H9 (cell line): ENCODE data around the gene MAPK4. TPM values are rescaled to one million over a fixed set of nuclear protein-coding genes. Genes with fewer than 3 reads are reported as not detected.

Experiments used
- DNase-seq: peaks from one replicate; pipeline ENCODE4 v3.0.0-alpha.2; 2017
- H2AFZ ChIP-seq: one replicate; pipeline ENCODE4 v1.6.1; 2013; ENCODE audit warnings: mild to moderate bottlenecking, low read length, control low read depth, moderate library complexity
- H2AK5ac ChIP-seq: 2 replicates; pipeline ENCODE4 v1.6.1; 2013; ENCODE audit warnings: low read length, control low read depth, mixed read lengths; ENCODE audit not compliant: insufficient read length
- H2BK120ac ChIP-seq: one replicate; pipeline ENCODE4 v1.6.1; 2013; ENCODE audit warnings: low read depth, mild to moderate bottlenecking, low read length, control low read depth, inconsistent platforms; ENCODE audit not compliant: poor library complexity, severe bottlenecking
- H2BK12ac ChIP-seq: 2 replicates; pipeline ENCODE4 v1.6.1; 2013; ENCODE audit warnings: low read length, control low read depth, mixed read lengths, low read depth; ENCODE audit not compliant: insufficient read length
- H2BK15ac ChIP-seq: 2 replicates; pipeline ENCODE4 v1.6.1; 2013; ENCODE audit warnings: low read depth, low read length, control low read depth
- H2BK20ac ChIP-seq: one replicate; pipeline ENCODE4 v1.6.1; 2013; ENCODE audit warnings: low read depth, mild to moderate bottlenecking, low read length, control low read depth, inconsistent platforms; ENCODE audit not compliant: poor library complexity, severe bottlenecking
- H2BK5ac ChIP-seq: 2 replicates; pipeline ENCODE4 v1.6.1; 2013; ENCODE audit warnings: low read length, control low read depth, mixed read lengths; ENCODE audit not compliant: insufficient read length
- H3K14ac ChIP-seq: 2 replicates; pipeline ENCODE4 v1.6.1; 2013; ENCODE audit warnings: low read length, control low read depth; ENCODE audit not compliant: insufficient read depth
- H3K18ac ChIP-seq: 2 replicates; pipeline ENCODE4 v1.6.1; 2013; ENCODE audit warnings: low read depth, mild to moderate bottlenecking, mixed read lengths, low read length, control low read depth; ENCODE audit not compliant: insufficient read length
- H3K23ac ChIP-seq: 2 replicates; pipeline ENCODE4 v1.6.1; 2013; ENCODE audit warnings: low read length, control low read depth, mixed read lengths, low read depth; ENCODE audit not compliant: insufficient read length
- H3K23me2 ChIP-seq: 2 replicates; pipeline ENCODE4 v1.6.1; 2013; ENCODE audit warnings: low read depth, mild to moderate bottlenecking, mixed read lengths, low read length, control low read depth; ENCODE audit not compliant: insufficient read length, poor library complexity, severe bottlenecking
- H3K27ac ChIP-seq: 2 replicates; pipeline ENCODE4 v1.5.1; 2013; ENCODE audit warnings: low read length, control low read depth, mixed read lengths, low read depth; ENCODE audit not compliant: insufficient read length
- H3K27me3 ChIP-seq: 2 replicates; pipeline ENCODE4 v1.6.1; 2013; ENCODE audit warnings: low read length, control low read depth, inconsistent platforms; ENCODE audit not compliant: insufficient read depth
- H3K4ac ChIP-seq: 2 replicates; pipeline ENCODE4 v1.6.1; 2013; ENCODE audit warnings: low read depth, mild to moderate bottlenecking, control low read depth, inconsistent platforms, low read length, moderate library complexity
- H3K4me1 ChIP-seq: 2 replicates; pipeline ENCODE4 v1.6.1; 2013; ENCODE audit warnings: low read length, control low read depth, inconsistent platforms; ENCODE audit not compliant: insufficient read depth
- H3K4me2 ChIP-seq: 2 replicates; pipeline ENCODE4 v1.6.1; 2013; ENCODE audit warnings: low read length, control low read depth, mixed read lengths; ENCODE audit not compliant: insufficient read length, insufficient read depth
- H3K56ac ChIP-seq: 2 replicates; pipeline ENCODE4 v1.6.1; 2013; ENCODE audit warnings: low read depth, mild to moderate bottlenecking, mixed read lengths, low read length, control low read depth; ENCODE audit not compliant: insufficient read length
- H3K79me1 ChIP-seq: 2 replicates; pipeline ENCODE4 v1.6.1; 2013; ENCODE audit warnings: low read depth, mild to moderate bottlenecking, moderate library complexity, low read length, control low read depth, inconsistent platforms; ENCODE audit not compliant: insufficient read depth, poor library complexity, severe bottlenecking
- H3K79me2 ChIP-seq: 2 replicates; pipeline ENCODE4 v1.6.1; 2013; ENCODE audit warnings: low read length, control low read depth, inconsistent platforms; ENCODE audit not compliant: insufficient read depth
- H3K9ac ChIP-seq: 2 replicates; pipeline ENCODE4 v1.6.1; 2013; ENCODE audit warnings: low read length, control low read depth, mixed read lengths; ENCODE audit not compliant: insufficient read length; ENCODE audit errors: extremely low read depth
- H3K9me3 ChIP-seq: one replicate; pipeline ENCODE4 v1.6.1; 2013; ENCODE audit warnings: low read depth, low read length, inconsistent platforms; ENCODE audit not compliant: control insufficient read depth
- H3T11ph ChIP-seq: one replicate; pipeline ENCODE4 v1.6.1; 2013; ENCODE audit warnings: mild to moderate bottlenecking, low read length, control low read depth, inconsistent platforms
- H4K20me1 ChIP-seq: one replicate; pipeline ENCODE4 v1.6.1; 2013; ENCODE audit not compliant: control insufficient read depth, insufficient read length, insufficient read depth
- H4K5ac ChIP-seq: 2 replicates; pipeline ENCODE4 v1.6.1; 2013; ENCODE audit warnings: low read depth, mild to moderate bottlenecking, mixed read lengths, low read length, control low read depth; ENCODE audit not compliant: insufficient read length
- H4K8ac ChIP-seq: replicated peaks from 2 replicates; pipeline ENCODE4 v1.6.1; 2013; ENCODE audit warnings: low read length, control low read depth, mixed read lengths, low read depth; ENCODE audit not compliant: insufficient read length
- H4K91ac ChIP-seq: 2 replicates; pipeline ENCODE4 v1.6.1; 2013; ENCODE audit warnings: low read depth, mild to moderate bottlenecking, moderate library complexity, mixed read lengths, low read length, control low read depth; ENCODE audit not compliant: insufficient read length
- H3K27ac Mint-ChIP-seq, 3 experiments: 2 replicates in 2 of 3; 3 replicates in 1 of 3; pipeline ENCODE4 v1.8.0; 2020 to 2021; ENCODE audit warnings: mixed read lengths in 3 of 3, mild to moderate bottlenecking in 1 of 3, moderate library complexity in 1 of 3
- H3K27me3 Mint-ChIP-seq: 2 replicates; pipeline ENCODE4 v1.8.0; 2021; ENCODE audit warnings: low read depth, mild to moderate bottlenecking, moderate library complexity, mixed read lengths
- H3K36me3 Mint-ChIP-seq, 3 experiments: 2 replicates in 2 of 3; 3 replicates in 1 of 3; pipeline ENCODE4 v1.8.0; 2020 to 2021; ENCODE audit warnings: low read depth in 3 of 3, mixed read lengths in 3 of 3; ENCODE audit not compliant: insufficient read depth in 1 of 3
- H3K4me1 Mint-ChIP-seq, 2 experiments: 2 replicates each; pipeline ENCODE4 v1.8.0; 2020; ENCODE audit warnings: mixed read lengths in 2 of 2
- H3K4me3 Mint-ChIP-seq, 2 experiments: 2 replicates in 1 of 2; 3 replicates in 1 of 2; pipeline ENCODE4 v1.8.0; 2020 to 2021; ENCODE audit warnings: mild to moderate bottlenecking in 2 of 2, mixed read lengths in 2 of 2, moderate library complexity in 1 of 2
- H3K9me3 Mint-ChIP-seq, 2 experiments: 2 replicates in 1 of 2; 3 replicates in 1 of 2; pipeline ENCODE4 v1.8.0; 2020; ENCODE audit warnings: mild to moderate bottlenecking in 2 of 2, mixed read lengths in 2 of 2, moderate library complexity in 1 of 2
- CTCF ChIP-seq: fragments of 200-600 bp; sonication (generic); conservative IDR thresholded peaks from 3 replicates; pipeline ENCODE4 v1.8.0; 2021; ENCODE audit warnings: antibody characterized with exemption, mild to moderate bottlenecking
- WGBS: extraction: QIAGEN DNeasy Blood & Tissue Kit; methylation state at CpG from one replicate; pipeline ENCODE4 v1.1.7; 2013; ENCODE audit warnings: missing lambda C conversion rate, low lambda C conversion rate, mixed read lengths; ENCODE audit not compliant: insufficient read length; ENCODE audit errors: extremely low coverage; 5-methylcytosine and 5-hydroxymethylcytosine counted together
- total RNA-seq: library from RNA; stranded (reverse); gene quantifications from 2 replicates; pipeline ENCODE4 v1.2.1, GENCODE V29; 2021

MAPK4 gene
- total RNA-seq, 1 experiment from 2014 or later, result 1.6 TPM

GRCh38 chr18:50737127-50737526, 177.2 kb downstream of the MAPK4 start:
- H3K56ac ChIP-seq, result no peak overlapping the region
- H3K79me2 ChIP-seq, result no peaks in the 10 kb centered on the region
- no peak overlapping the region for H4K91ac ChIP-seq
- no peak overlapping the region for H3K9ac ChIP-seq
- no peak for DNase-seq
- no peak overlapping the region for H2AK5ac ChIP-seq
- H3K9me3 ChIP-seq, result no peaks in the 10 kb centered on the region
- H3K79me1 ChIP-seq, result no peaks in the 10 kb centered on the region
- H2AFZ ChIP-seq, result no peak overlapping the region
- H3K27ac ChIP-seq, result no peak overlapping the region
- Mint-ChIP-seq H3K4me3 (no peak overlapping the region), H3K27me3 (no peaks in the 10 kb centered on the region), H3K9me3 (no peaks in the 10 kb centered on the region), H3K4me1 (peaks cover 2 to 3% of the 10 kb centered on the region in 2 experiments; a peak in 3 of 4 replicates), H3K27ac (no peak overlapping the region), H3K36me3 (no peaks in the 10 kb centered on the region)
- no peak for TF ChIP-seq CTCF
- H3K23me2 ChIP-seq, result no peaks in the 10 kb centered on the region
- H3K14ac ChIP-seq, result no peak overlapping the region
- no peak overlapping the region for H2BK15ac ChIP-seq
- no peak overlapping the region for H3K18ac ChIP-seq
- no peaks in the 10 kb centered on the region for H4K20me1 ChIP-seq
- no peak overlapping the region for H2BK5ac ChIP-seq
- H4K5ac ChIP-seq, result no peak overlapping the region
- H3K4ac ChIP-seq, result no peak overlapping the region
- H2BK20ac ChIP-seq, result no peak overlapping the region
- no CpG with 5 or more reads among the region's 3 CpGs for WGBS
- H3K4me1 ChIP-seq, result no peaks in the 10 kb centered on the region
- no peak overlapping the region for H3K23ac ChIP-seq
- no peak overlapping the region for H3K4me2 ChIP-seq
- no peaks in the 10 kb centered on the region for H3K27me3 ChIP-seq
- H4K8ac ChIP-seq, result no peak overlapping the region
- H3T11ph ChIP-seq, result no peak overlapping the region
- no peak overlapping the region for H2BK120ac ChIP-seq
- no peak overlapping the region for H2BK12ac ChIP-seq
